HEK293 (cell line): Measurements from ENCODE around the gene FRMPD2.

Source experiments
- CTCF ChIA-PET: fragments of 350-600 bp; formaldehyde crosslinking; extraction: SDS; loops from one replicate; lab custom pipeline; 2021; ENCODE audit warnings: antibody characterized with exemption; lab: Yijun Ruan, JAX
- POLR2A ChIA-PET: fragments of 300-600 bp; formaldehyde crosslinking; extraction: SDS; loops from one replicate; lab custom pipeline; 2020; ENCODE audit warnings: antibody characterized with exemption, inconsistent platforms; lab: Yijun Ruan, JAX
- H3K27ac ChIP-seq: fragments of 200-500 bp; sonication (Bioruptor generic); 2 replicates; pipeline ENCODE4 v1.5.1; 2014; ENCODE audit warnings: low read depth, low read length, control low read depth, inconsistent platforms; ENCODE audit errors: extremely low read depth
- H3K36me3 ChIP-seq, 2 experiments: fragments of 200-500 bp in 1 of 2; sonication (Bioruptor generic) in 1 of 2; 1 replicate in 1 of 2; 2 replicates in 1 of 2; pipeline ENCODE4 v1.5.1; 2014 to 2017; ENCODE audit warnings: inconsistent platforms in 2 of 2, low read length in 2 of 2; ENCODE audit not compliant: control insufficient read depth in 2 of 2, insufficient read depth in 1 of 2
- H3K4me1 ChIP-seq: fragments of 200-500 bp; sonication (Bioruptor generic); 2 replicates; pipeline ENCODE4 v1.5.1; 2014; ENCODE audit warnings: mild to moderate bottlenecking, low read length, inconsistent platforms; ENCODE audit not compliant: control insufficient read depth, insufficient read depth
- H3K4me3 ChIP-seq: 2 replicates; pipeline ENCODE4 v1.5.1; 2011; ENCODE audit warnings: low read depth, mild to moderate bottlenecking, control low read depth, low read length, moderate library complexity
- H3K9me3 ChIP-seq: fragments of 200-500 bp; sonication (Bioruptor generic); 2 replicates; pipeline ENCODE4 v1.5.1; 2014; ENCODE audit warnings: low read depth, low read length, inconsistent platforms; ENCODE audit not compliant: control insufficient read depth, insufficient read depth
- GLI4 ChIP-seq: fragments of 450-650 bp; formaldehyde crosslinking; IDR thresholded peaks from 2 replicates; pipeline ENCODE4 v1.5.1; 2016; ENCODE audit warnings: missing biosample characterization, missing genetic modification characterization
- GLIS1 ChIP-seq: fragments of 450-650 bp; formaldehyde crosslinking; IDR thresholded peaks from 2 replicates; pipeline ENCODE4 v1.5.1; 2016; ENCODE audit warnings: missing biosample characterization, missing genetic modification characterization
- HOXA7 ChIP-seq: sonication (generic); formaldehyde crosslinking; IDR thresholded peaks from 2 replicates; pipeline ENCODE4 v1.8.1; 2022; ENCODE audit warnings: missing genetic modification reagents, borderline replicate concordance
- IKZF3 ChIP-seq: fragments of 450-650 bp; IDR thresholded peaks from 2 replicates; pipeline ENCODE4 v1.5.0; 2018; ENCODE audit warnings: missing biosample characterization, mild to moderate bottlenecking, missing genetic modification characterization, moderate library complexity
- MZF1 ChIP-seq: fragments of 450-650 bp; formaldehyde crosslinking; IDR thresholded peaks from 2 replicates; pipeline ENCODE4 v1.5.1; 2017; ENCODE audit warnings: missing biosample characterization, missing genetic modification characterization, borderline replicate concordance
- PRDM1 ChIP-seq: fragments of 450-650 bp; formaldehyde crosslinking; IDR thresholded peaks from 2 replicates; pipeline ENCODE4; 2016; ENCODE audit warnings: missing biosample characterization, missing genetic modification characterization
- RBAK ChIP-seq: fragments of 450-650 bp; formaldehyde crosslinking; IDR thresholded peaks from 2 replicates; pipeline ENCODE4 v1.5.1; 2016; ENCODE audit warnings: missing biosample characterization, missing genetic modification characterization
- SP3 ChIP-seq: fragments of 450-650 bp; formaldehyde crosslinking; IDR thresholded peaks from 2 replicates; pipeline ENCODE4 v1.5.1; 2016; ENCODE audit warnings: missing biosample characterization, missing genetic modification characterization
- TCF7L2 ChIP-seq: IDR thresholded peaks from 2 replicates; pipeline ENCODE4 v1.6.1; 2011; ENCODE audit warnings: low read depth, mild to moderate bottlenecking, inconsistent platforms, low read length, moderate library complexity, borderline replicate concordance
- ZFP69B ChIP-seq: fragments of 450-650 bp; formaldehyde crosslinking; IDR thresholded peaks from 2 replicates; pipeline ENCODE4 v1.5.1; 2016; ENCODE audit warnings: missing biosample characterization, missing genetic modification characterization
- ZNF146 ChIP-seq: fragments of 450-650 bp; formaldehyde crosslinking; IDR thresholded peaks from 2 replicates; pipeline ENCODE4 v1.5.1; 2016; ENCODE audit warnings: missing biosample characterization, missing genetic modification characterization
- ZNF155 ChIP-seq: fragments of 450-650 bp; formaldehyde crosslinking; IDR thresholded peaks from 2 replicates; pipeline ENCODE4 v1.5.1; 2016; ENCODE audit warnings: missing biosample characterization, missing genetic modification characterization
- ZNF202 ChIP-seq: fragments of 450-650 bp; formaldehyde crosslinking; IDR thresholded peaks from 2 replicates; pipeline ENCODE4 v1.5.1; 2016; ENCODE audit warnings: missing biosample characterization, missing genetic modification characterization, borderline replicate concordance
- ZNF274 ChIP-seq, 2 experiments: fragments of 200-500 bp in 1 of 2; fragments of 450-650 bp in 1 of 2; sonication (Bioruptor generic) in 1 of 2; formaldehyde crosslinking in 1 of 2; IDR thresholded peaks; 2 replicates each; pipeline versions ENCODE4 v1.5.1 to v1.6.1; 2014 to 2016; ENCODE audit warnings: borderline replicate concordance in 1 of 2, inconsistent platforms in 1 of 2, low read length in 1 of 2, missing biosample characterization in 1 of 2, missing genetic modification characterization in 1 of 2
- ZNF311 ChIP-seq: fragments of 450-650 bp; formaldehyde crosslinking; IDR thresholded peaks from 2 replicates; pipeline ENCODE4 v1.5.1; 2017; ENCODE audit warnings: missing biosample characterization, missing genetic modification characterization, borderline replicate concordance
- ZNF324 ChIP-seq: fragments of 450-650 bp; formaldehyde crosslinking; IDR thresholded peaks from 2 replicates; pipeline ENCODE4 v1.5.1; 2016; ENCODE audit warnings: missing biosample characterization, missing genetic modification characterization
- ZNF48 ChIP-seq: fragments of 450-650 bp; formaldehyde crosslinking; IDR thresholded peaks from 2 replicates; pipeline ENCODE4 v1.5.1; 2016; ENCODE audit warnings: missing biosample characterization, missing genetic modification characterization
- ZNF521 ChIP-seq: fragments of 450-650 bp; formaldehyde crosslinking; IDR thresholded peaks from 2 replicates; pipeline ENCODE4 v1.5.1; 2017; ENCODE audit warnings: missing biosample characterization, mild to moderate bottlenecking, missing genetic modification characterization
- ZNF610 ChIP-seq: fragments of 450-650 bp; formaldehyde crosslinking; IDR thresholded peaks from 2 replicates; pipeline ENCODE4 v1.5.1; 2016; ENCODE audit warnings: missing biosample characterization, missing genetic modification characterization, borderline replicate concordance
- ZNF701 ChIP-seq: fragments of 450-650 bp; formaldehyde crosslinking; IDR thresholded peaks from 2 replicates; pipeline ENCODE4 v1.5.1; 2016; ENCODE audit warnings: missing biosample characterization, missing genetic modification characterization
- ZNF707 ChIP-seq: fragments of 450-650 bp; formaldehyde crosslinking; IDR thresholded peaks from 2 replicates; pipeline ENCODE4 v1.5.1; 2016; ENCODE audit warnings: missing biosample characterization, missing genetic modification characterization
- ZNF776 ChIP-seq: fragments of 450-650 bp; formaldehyde crosslinking; IDR thresholded peaks from 2 replicates; pipeline ENCODE4 v1.5.0; 2017; ENCODE audit warnings: missing biosample characterization, missing genetic modification characterization, borderline replicate concordance
- TF ChIP-seq, protein P1 (sequence below): fragments of 450-650 bp; formaldehyde crosslinking; IDR thresholded peaks from 2 replicates; pipeline ENCODE4 v1.5.1; 2016; ENCODE audit warnings: missing biosample characterization, missing genetic modification characterization, low read depth
- TF ChIP-seq, protein P2 (sequence below): fragments of 450-650 bp; formaldehyde crosslinking; IDR thresholded peaks from 2 replicates; pipeline ENCODE4; 2016; ENCODE audit warnings: missing biosample characterization, missing genetic modification characterization

The FRMPD2 gene

DNA sequence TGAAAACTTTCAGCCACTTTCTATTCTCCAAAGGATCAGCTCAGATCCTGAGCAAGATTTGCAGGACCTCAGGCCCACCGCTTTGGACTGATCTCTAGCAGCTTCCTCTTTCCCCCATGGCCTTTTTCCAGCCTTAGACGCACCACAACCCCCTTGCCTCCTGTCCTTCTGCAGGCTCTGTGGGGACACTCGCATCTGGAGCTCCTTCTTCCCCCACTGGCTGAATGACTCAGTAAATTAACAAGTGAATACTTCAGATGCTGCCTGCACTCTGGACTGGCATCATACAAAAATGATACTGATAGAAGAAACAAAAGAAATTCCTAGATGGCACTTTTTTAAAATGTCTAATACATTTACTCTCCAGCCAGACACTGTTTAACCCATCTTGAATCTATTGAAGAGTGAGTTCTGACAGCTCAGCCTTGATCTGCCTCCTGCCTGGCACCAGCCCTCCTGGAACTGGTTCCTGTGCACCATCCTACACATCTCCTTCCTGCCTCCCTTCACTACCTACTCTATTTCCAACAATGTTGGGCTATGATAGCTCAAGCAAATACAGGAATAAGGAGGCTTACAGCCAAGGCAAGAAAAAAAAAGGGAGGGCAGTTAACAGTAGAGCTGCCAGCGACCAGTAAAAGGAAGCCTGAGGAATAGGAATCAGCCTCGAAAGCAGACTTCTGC is 3.3 kb downstream of the FRMPD2 start:
- Histone ChIP-seq H3K4me3 (no peak overlapping the region), H3K4me1 (no peaks in the 10 kb centered on the region), H3K9me3 (no peaks in the 10 kb centered on the region), H3K36me3 (no peaks in the 10 kb centered on the region), H3K27ac (no peak overlapping the region)
- CTCF ChIA-PET: interaction anchor here (0.6 kb wide), 1 partner anchor 96 kb away, joined by 3 read pairs; no protein-coding TSS in a partner anchor
- TF ChIP-seq HOXA7 (CRISPR knock-in tag) (no peak), GLIS1 (no peak)
- POLR2A ChIA-PET: interaction anchor here (0.7 to 1.6 kb wide), 2 partner anchors 14 to 30 kb away, joined by 3 read pairs; no protein-coding TSS in a partner anchor

DNA sequence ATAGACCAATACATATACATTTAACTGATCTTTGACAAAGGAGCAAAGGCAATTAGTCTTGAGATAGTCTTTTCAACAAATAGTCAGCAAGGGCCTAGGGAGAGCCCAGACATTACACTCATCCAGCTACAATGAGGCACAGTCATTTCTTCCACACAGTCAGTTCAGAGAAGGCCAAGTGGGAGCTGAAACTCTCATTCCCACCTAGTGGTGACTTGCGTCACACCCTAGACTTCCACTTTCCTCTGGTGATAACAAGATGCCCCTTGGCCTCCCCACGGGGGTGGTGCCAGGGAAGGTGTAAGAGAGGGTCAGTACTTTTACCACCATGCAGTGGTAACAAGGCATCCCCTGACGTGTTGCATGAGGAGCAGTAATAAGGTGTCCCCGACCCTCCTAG is 8.0 kb downstream of the FRMPD2 start:
- POLR2A ChIA-PET: no interaction called here
- CTCF ChIA-PET: no interaction called here
- H3K27ac ChIP-seq: no peak overlapping the region
- TF ChIP-seq ZNF521: no peak
- no peak for TF ChIP-seq ZNF701
- no peak for TF ChIP-seq ZNF146 (tag by site-specific recombination)
- no peak for TF ChIP-seq ZNF274 (IDR thresholded peaks at IDR 0.05; ENCODE audit: low read length)
- no peak for TF ChIP-seq ZNF274 (tag by site-specific recombination; IDR thresholded peaks at IDR 0.05; ENCODE audit: borderline replicate concordance)
- TF ChIP-seq ZNF311 (tag by site-specific recombination): no peak
- no peak for TF ChIP-seq RBAK (tag by site-specific recombination)
- TF ChIP-seq ZNF202 (tag by site-specific recombination): no peak
- H3K9me3 ChIP-seq: no peaks in the 10 kb centered on the region
- no peak overlapping the region for H3K4me3 ChIP-seq
- no peaks in the 10 kb centered on the region for H3K4me1 ChIP-seq
- H3K36me3 ChIP-seq: no peaks in the 10 kb centered on the region

DNA sequence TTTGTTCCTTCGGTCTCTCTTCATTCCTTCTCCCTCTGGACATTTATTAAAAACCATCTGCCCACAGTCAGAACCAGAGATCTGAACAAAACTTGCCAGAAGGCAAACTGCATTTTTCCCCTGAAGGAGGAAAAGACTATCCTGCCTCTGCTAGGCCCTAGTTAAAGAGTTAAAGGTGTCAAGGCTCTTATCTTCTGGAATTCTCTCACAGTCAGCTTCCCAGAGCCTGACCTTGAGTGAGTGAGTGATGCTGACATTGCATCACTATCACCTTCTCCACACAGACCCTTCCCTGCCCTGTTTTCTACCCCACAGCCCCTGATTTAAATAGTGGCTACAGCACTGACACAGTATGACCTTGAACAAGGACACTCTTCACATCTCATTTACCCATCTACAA is 16.4 kb downstream of the FRMPD2 start:
- CTCF ChIA-PET: interaction anchor here (0.7 kb wide), 1 partner anchor 445 kb away, joined by 3 read pairs; no protein-coding TSS in a partner anchor

More for the DNA sequence above, 16.4 kb downstream of the FRMPD2 start:
- no peaks in the 10 kb centered on the region for H3K36me3 ChIP-seq
- POLR2A ChIA-PET: interaction anchor here (1.7 kb wide), 1 partner anchor 13 kb away, joined by 3 read pairs; no protein-coding TSS in a partner anchor
- H3K4me1 ChIP-seq: no peaks in the 10 kb centered on the region
- TF ChIP-seq MZF1 (tag by site-specific recombination) (no peak), ZNF324 (tag by site-specific recombination) (no peak), ZNF610 (tag by site-specific recombination) (no peak), ZNF155 (no peak), ZNF146 (tag by site-specific recombination) (no peak), ZNF776 (no peak), ZFP69B (tag by site-specific recombination) (no peak), TCF7L2 (no peak), GLI4 (tag by site-specific recombination) (no peak), ZNF48 (no peak), PRDM1 (tag by site-specific recombination) (no peak), ZNF707 (tag by site-specific recombination) (no peak), SP3 (no peak), IKZF3 (tag by site-specific recombination) (no peak)
- TF ChIP-seq, protein P1, sequence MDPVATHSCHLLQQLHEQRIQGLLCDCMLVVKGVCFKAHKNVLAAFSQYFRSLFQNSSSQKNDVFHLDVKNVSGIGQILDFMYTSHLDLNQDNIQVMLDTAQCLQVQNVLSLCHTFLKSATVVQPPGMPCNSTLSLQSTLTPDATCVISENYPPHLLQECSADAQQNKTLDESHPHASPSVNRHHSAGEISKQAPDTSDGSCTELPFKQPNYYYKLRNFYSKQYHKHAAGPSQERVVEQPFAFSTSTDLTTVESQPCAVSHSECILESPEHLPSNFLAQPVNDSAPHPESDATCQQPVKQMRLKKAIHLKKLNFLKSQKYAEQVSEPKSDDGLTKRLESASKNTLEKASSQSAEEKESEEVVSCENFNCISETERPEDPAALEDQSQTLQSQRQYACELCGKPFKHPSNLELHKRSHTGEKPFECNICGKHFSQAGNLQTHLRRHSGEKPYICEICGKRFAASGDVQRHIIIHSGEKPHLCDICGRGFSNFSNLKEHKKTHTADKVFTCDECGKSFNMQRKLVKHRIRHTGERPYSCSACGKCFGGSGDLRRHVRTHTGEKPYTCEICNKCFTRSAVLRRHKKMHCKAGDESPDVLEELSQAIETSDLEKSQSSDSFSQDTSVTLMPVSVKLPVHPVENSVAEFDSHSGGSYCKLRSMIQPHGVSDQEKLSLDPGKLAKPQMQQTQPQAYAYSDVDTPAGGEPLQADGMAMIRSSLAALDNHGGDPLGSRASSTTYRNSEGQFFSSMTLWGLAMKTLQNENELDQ: no peak
- TF ChIP-seq, protein P2, sequence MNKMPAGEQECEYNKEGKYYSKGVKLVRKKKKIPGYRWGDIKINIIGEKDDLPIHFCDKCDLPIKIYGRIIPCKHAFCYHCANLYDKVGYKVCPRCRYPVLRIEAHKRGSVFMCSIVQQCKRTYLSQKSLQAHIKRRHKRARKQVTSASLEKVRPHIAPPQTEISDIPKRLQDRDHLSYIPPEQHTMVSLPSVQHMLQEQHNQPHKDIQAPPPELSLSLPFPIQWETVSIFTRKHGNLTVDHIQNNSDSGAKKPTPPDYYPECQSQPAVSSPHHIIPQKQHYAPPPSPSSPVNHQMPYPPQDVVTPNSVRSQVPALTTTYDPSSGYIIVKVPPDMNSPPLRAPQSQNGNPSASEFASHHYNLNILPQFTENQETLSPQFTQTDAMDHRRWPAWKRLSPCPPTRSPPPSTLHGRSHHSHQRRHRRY (tag by site-specific recombination): no peak
- H3K4me3 ChIP-seq: no peak overlapping the region
- H3K27ac ChIP-seq: no peak overlapping the region
- H3K9me3 ChIP-seq: no peaks in the 10 kb centered on the region
